H1 (cell line): ENCODE data around the gene FMNL2. TPM values are rescaled to one million over a fixed set of nuclear protein-coding genes. Genes with fewer than 3 reads are reported as not detected.

ENCODE experiments used
- BRCA1 ChIP-seq: IDR thresholded peaks from 2 replicates; pipeline ENCODE4 v1.6.1; 2012; ENCODE audit warnings: low read depth, low read length, improper control_type of control experiment
- JUND ChIP-seq: IDR thresholded peaks from 2 replicates; pipeline ENCODE4 v1.6.1; 2011; ENCODE audit warnings: mild to moderate bottlenecking, improper control_type of control experiment, low read length
- RAD21 ChIP-seq, 2 experiments: IDR thresholded peaks in 1 of 2; conservative IDR thresholded peaks in 1 of 2; 2 replicates each; pipeline ENCODE4 v1.6.1; 2011; ENCODE audit warnings: low read depth in 2 of 2, low read length in 2 of 2, improper control_type of control experiment in 1 of 2, inconsistent platforms in 1 of 2, mild to moderate bottlenecking in 1 of 2, moderate library complexity in 1 of 2
- TCF12 ChIP-seq: IDR thresholded peaks from 2 replicates; pipeline ENCODE4 v1.6.1; 2011; ENCODE audit warnings: low read depth, mild to moderate bottlenecking, low read length
- polyA plus RNA-seq, 7 experiments: library from polyadenylated mRNA; depleted of rRNA in 3 of 7; stranded (reverse) in 5 of 7; unstranded in 2 of 7; fragments of >200 nt in 5 of 7; fragments of 200-250 nt in 2 of 7; gene quantifications; 1 replicate in 5 of 7; 2 replicates in 1 of 7; 4 replicates in 1 of 7; pipeline versions ENCODE4 v1.2.1 to v1.2.3, GENCODE V29; 2011 to 2013; ENCODE audit warnings: missing spikeins in 2 of 7, mixed read lengths in 2 of 7
- total RNA-seq: library from RNA; stranded (reverse); fragmentation: NEBNext Ultra II Directional; extraction: Animal tissue kit (Norgen Biotek cat#: 25700); gene quantifications from 2 replicates; pipeline ENCODE4 v1.2.1, GENCODE V29; 2021
- TF ChIP-seq, protein P1 (sequence below), 3 experiments: IDR thresholded peaks; 1 replicate in 2 of 3; 2 replicates in 1 of 3; pipeline versions ENCODE4 v1.5.1 to v1.6.1; 2011; ENCODE audit warnings: low read length in 3 of 3, mild to moderate bottlenecking in 3 of 3, inconsistent platforms in 2 of 3, low read depth in 1 of 3, moderate library complexity in 1 of 3; ENCODE audit not compliant: insufficient read depth in 1 of 3; ENCODE audit errors: control extremely low read depth in 1 of 3

Gene FMNL2
- total and polyA plus RNA-seq, 2 of the 8 experiments (the other 6 are each of a cell fraction or from before 2014, with no cell fraction given): 15.5 to 45.1 TPM

GRCh38 chr2:152600051-152600657 is 265.2 kb downstream of the FMNL2 start (continued):
- TF ChIP-seq, protein P1, sequence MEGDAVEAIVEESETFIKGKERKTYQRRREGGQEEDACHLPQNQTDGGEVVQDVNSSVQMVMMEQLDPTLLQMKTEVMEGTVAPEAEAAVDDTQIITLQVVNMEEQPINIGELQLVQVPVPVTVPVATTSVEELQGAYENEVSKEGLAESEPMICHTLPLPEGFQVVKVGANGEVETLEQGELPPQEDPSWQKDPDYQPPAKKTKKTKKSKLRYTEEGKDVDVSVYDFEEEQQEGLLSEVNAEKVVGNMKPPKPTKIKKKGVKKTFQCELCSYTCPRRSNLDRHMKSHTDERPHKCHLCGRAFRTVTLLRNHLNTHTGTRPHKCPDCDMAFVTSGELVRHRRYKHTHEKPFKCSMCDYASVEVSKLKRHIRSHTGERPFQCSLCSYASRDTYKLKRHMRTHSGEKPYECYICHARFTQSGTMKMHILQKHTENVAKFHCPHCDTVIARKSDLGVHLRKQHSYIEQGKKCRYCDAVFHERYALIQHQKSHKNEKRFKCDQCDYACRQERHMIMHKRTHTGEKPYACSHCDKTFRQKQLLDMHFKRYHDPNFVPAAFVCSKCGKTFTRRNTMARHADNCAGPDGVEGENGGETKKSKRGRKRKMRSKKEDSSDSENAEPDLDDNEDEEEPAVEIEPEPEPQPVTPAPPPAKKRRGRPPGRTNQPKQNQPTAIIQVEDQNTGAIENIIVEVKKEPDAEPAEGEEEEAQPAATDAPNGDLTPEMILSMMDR (IDR thresholded peaks at IDR 0.05; ENCODE audit: control extremely low read depth in 1 of 3, insufficient read depth in 1 of 3, low read depth in 1 of 3, low read length in 3 of 3): no peak
- TF ChIP-seq RAD21 (IDR thresholded peaks at IDR 0.05 in 1 of 2, conservative IDR thresholded peaks at IDR 0.05 in 1 of 2; ENCODE audit: low read depth in 2 of 2, low read length in 2 of 2): no peak
- no peak for TF ChIP-seq TCF12
- no peak for TF ChIP-seq BRCA1
- no peak for TF ChIP-seq JUND
